Stomach (tissue), 9 donors: ENCODE data around the gene SLC31A1. TPM values are rescaled to one million over a fixed set of nuclear protein-coding genes. Genes with fewer than 3 reads are reported as not detected.

Experiments
- DNase-seq, 2 donors: peaks; one replicate each; pipeline versions ENCODE4 v3.0.0 to v3.0.0-alpha.2; 2013 to 2019
- H3K27ac ChIP-seq, 5 donors: fragments of 200-600 bp in 4 of 5; sonication (generic) in 4 of 5; one replicate each; pipeline ENCODE4 v1.5.1; 2013 to 2019; ENCODE audit warnings: mild to moderate bottlenecking in 1 of 5, moderate library complexity in 1 of 5
- H3K27me3 ChIP-seq, 3 donors: fragments of 200-600 bp; sonication (generic); one replicate each; pipeline ENCODE4 v1.5.1; 2017 to 2019; ENCODE audit warnings: mixed run types in 1 of 3
- H3K36me3 ChIP-seq, 4 donors: fragments of 200-600 bp; sonication (generic); 1 replicate in 3 of 4; 2 replicates in 1 of 4; pipeline ENCODE4 v1.5.1; 2016 to 2019
- H3K4me1 ChIP-seq, 4 donors: fragments of 200-600 bp; sonication (generic); one replicate each; pipeline ENCODE4 v1.5.1; 2016 to 2019
- H3K4me3 ChIP-seq, 4 donors: fragments of 200-600 bp; sonication (generic) in 3 of 4; one replicate each; pipeline ENCODE4 v1.5.1; 2016 to 2019; ENCODE audit warnings: mild to moderate bottlenecking in 1 of 4
- H3K9me3 ChIP-seq, 4 donors: fragments of 200-600 bp; sonication (generic); one replicate each; pipeline ENCODE4 v1.5.1; 2016 to 2019
- EP300 ChIP-seq: sonication (generic); formaldehyde crosslinking; IDR thresholded peaks from one replicate; pipeline ENCODE4 v1.6.1; 2017; ENCODE audit warnings: antibody characterized with exemption
- POLR2A ChIP-seq, 4 donors: fragments of 450-650 bp; IDR thresholded peaks; one replicate each; pipeline ENCODE4 v1.6.1; 2016; ENCODE audit warnings: antibody characterized with exemption in 4 of 4, control low read depth in 2 of 4, mild to moderate bottlenecking in 1 of 4, moderate library complexity in 1 of 4
- POLR2AphosphoS5 ChIP-seq, 3 donors: sonication (generic); formaldehyde crosslinking; IDR thresholded peaks; one replicate each; pipeline ENCODE4 v1.6.1; 2016; ENCODE audit warnings: antibody characterized with exemption in 3 of 3
- WGBS, 5 donors: extraction: QIAGEN DNeasy Blood & Tissue Kit in 3 of 5; methylation state at CpG; one replicate each; pipeline versions ENCODE4 v1.1.5 to v1.1.7; 2013 to 2018; 5-methylcytosine and 5-hydroxymethylcytosine counted together
- intact Hi-C: fragments of 100-400 bp; cut with DNase I; formaldehyde crosslinking; loops from one replicate; pipeline ENCODE4 v1.15.1; 2023; ENCODE audit warnings: low total_unique reads
- polyA plus RNA-seq, 3 donors: library from polyadenylated mRNA; stranded (reverse); fragments of 200-250 nt; gene quantifications; one replicate each; pipeline ENCODE4 v1.2.3, GENCODE V29; 2013
- total RNA-seq, 5 donors: library from RNA; depleted of rRNA; stranded (reverse); fragments of >200 nt; gene quantifications; one replicate each; pipeline versions ENCODE4 v1.1.0 to v1.2.3, GENCODE V29; 2014 to 2016
- TF ChIP-seq, protein P1 (sequence below), 7 experiments: fragments of 450-650 bp in 4 of 7; fragments of 200-600 bp in 3 of 7; sonication (generic) in 3 of 7; IDR thresholded peaks; one replicate each; pipeline ENCODE4 v1.5.1; 2016 to 2019; ENCODE audit warnings: antibody characterized with exemption in 7 of 7, control low read depth in 2 of 7, mild to moderate bottlenecking in 1 of 7
- donor health status: healthy with polysubstance abuse.
- donor health status: Bipolar disorder and iron deficiency.
- donor health status: healthy.

SLC31A1 gene
- total and polyA plus RNA-seq, 8 donors, result 4.7 to 106 (median 12.2) TPM

DNA sequence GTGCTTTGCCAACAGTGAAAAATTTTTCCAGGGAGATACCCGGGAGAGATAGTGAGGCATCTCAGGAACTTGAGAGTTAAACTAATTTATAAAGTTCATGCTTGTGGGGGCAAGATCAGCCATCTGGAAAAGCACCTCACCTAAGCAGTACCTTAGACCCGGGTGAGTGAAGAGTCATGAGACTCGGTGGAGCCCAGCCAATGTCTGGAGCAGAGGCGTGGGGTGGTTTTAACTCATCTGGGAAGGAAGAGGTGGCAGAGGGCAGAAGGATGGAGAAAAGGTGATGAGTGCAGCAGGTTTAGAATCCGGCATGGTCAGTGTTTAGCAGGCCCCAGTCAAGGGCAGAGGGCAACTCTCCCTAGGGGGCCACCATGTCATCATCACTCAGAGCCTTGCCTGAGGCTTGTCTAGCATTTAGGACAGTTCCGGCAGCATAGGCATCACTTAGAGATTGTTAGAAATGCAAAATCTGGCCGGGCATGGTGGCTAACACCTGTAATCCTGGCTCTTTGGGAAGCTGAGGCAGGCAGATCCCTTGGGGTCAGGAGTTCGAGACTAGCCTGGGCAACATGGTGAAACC lies 86.1 kb downstream of the SLC31A1 start:
- Histone ChIP-seq H3K27ac (no peak overlapping the region), H3K36me3 (no peaks in the 10 kb centered on the region), H3K27me3 (peaks cover 0 to 13% (median 0%) of the 10 kb centered on the region in 3 donors), H3K9me3 (no peaks in the 10 kb centered on the region), H3K4me3 (no peak overlapping the region), H3K4me1 (peaks cover 0 to 2% (median 0%) of the 10 kb centered on the region in 4 donors)
- WGBS, 5 donors, result 61 to 72% (median 67%) methylated on average over 6 to 8 of the region's 8 CpGs
- DNase-seq, result no peak
- TF ChIP-seq, protein P1, sequence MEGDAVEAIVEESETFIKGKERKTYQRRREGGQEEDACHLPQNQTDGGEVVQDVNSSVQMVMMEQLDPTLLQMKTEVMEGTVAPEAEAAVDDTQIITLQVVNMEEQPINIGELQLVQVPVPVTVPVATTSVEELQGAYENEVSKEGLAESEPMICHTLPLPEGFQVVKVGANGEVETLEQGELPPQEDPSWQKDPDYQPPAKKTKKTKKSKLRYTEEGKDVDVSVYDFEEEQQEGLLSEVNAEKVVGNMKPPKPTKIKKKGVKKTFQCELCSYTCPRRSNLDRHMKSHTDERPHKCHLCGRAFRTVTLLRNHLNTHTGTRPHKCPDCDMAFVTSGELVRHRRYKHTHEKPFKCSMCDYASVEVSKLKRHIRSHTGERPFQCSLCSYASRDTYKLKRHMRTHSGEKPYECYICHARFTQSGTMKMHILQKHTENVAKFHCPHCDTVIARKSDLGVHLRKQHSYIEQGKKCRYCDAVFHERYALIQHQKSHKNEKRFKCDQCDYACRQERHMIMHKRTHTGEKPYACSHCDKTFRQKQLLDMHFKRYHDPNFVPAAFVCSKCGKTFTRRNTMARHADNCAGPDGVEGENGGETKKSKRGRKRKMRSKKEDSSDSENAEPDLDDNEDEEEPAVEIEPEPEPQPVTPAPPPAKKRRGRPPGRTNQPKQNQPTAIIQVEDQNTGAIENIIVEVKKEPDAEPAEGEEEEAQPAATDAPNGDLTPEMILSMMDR (IDR thresholded peaks at IDR 0.05), result no peak
- no peak for TF ChIP-seq EP300
- no peak for TF ChIP-seq POLR2A (IDR thresholded peaks at IDR 0.05)
- TF ChIP-seq POLR2AphosphoS5 (IDR thresholded peaks at IDR 0.05), result no peak
- intact Hi-C loops, result no loop called here

DNA sequence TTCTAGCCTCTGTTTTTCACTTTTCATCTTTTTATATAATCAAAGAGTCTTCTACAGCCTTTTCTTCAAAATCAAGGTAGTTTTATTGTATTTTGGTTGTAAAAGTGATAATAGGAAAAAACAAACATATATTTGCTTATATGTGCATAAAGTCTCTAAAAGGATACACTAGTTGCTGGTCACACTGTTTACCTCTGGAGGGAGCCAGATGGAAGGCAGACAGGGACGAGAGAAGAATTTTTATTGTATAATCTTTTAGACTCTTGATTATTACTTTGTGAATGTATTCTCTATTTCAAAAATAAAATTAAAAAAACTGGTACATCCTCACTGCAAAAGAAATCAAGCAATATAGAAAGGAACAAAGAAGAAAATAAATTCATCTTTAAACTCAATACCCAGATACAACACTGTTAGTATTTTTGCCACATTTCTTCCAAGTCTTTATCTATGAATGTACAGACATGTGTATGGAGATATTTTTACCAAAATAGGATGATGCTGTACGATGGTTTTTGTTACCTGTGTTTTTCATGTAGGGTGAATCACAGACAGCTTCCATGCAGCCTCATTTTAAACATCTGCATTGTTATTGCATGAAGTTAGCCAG lies 88.0 kb downstream of the SLC31A1 start:
- H3K27me3 ChIP-seq, result peaks cover 0 to 13% (median 0%) of the 10 kb centered on the region in 3 donors
- TF ChIP-seq POLR2AphosphoS5 (IDR thresholded peaks at IDR 0.05), result no peak
- TF ChIP-seq, protein P1 (IDR thresholded peaks at IDR 0.05), result peak in 5 of 7 experiments; percentile 31 to 57 (median 43)
- peak; percentile 28 to 72 for DNase-seq
- no peaks in the 10 kb centered on the region for H3K4me1 ChIP-seq
- H3K9me3 ChIP-seq, result no peaks in the 10 kb centered on the region
- intact Hi-C loops, result no loop called here
- no peaks in the 10 kb centered on the region for H3K36me3 ChIP-seq
- no peak overlapping the region for H3K4me3 ChIP-seq
- no peak overlapping the region for H3K27ac ChIP-seq
- WGBS, 5 donors, result 5 to 13% (median 9%) methylated on average over 2 of the region's 2 CpGs

DNA sequence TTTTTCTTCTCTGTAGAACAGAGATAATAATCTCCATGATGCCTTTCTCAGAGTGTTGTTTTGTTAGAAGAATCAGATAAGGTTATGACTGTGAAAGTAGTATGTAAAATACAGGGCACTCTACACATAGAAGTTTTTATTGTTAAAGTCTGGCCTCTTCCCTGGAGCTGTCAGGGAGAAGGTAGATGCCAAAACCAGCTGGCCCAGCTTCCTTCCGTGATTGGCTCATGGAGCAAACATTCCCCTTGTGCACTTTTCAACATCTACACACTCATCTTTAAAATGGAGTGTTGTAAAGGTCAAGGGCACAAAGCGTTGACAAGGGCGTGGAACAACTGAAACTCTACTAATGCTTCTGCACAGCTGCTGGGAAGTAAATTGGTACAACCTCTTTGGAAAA lies 89.2 kb downstream of the SLC31A1 start:
- intact Hi-C loops, result no loop called here
- peaks cover 0 to 8% (median 0%) of the 10 kb centered on the region in 4 donors for H3K36me3 ChIP-seq
- H3K27me3 ChIP-seq, result peaks cover 0 to 13% (median 0%) of the 10 kb centered on the region in 3 donors
- no peak for DNase-seq
- H3K9me3 ChIP-seq, result no peaks in the 10 kb centered on the region
- no peak overlapping the region for H3K4me3 ChIP-seq
- no peak overlapping the region for H3K27ac ChIP-seq
- 34 to 65% (median 57%) methylated on average over 3 of the region's 3 CpGs for WGBS, 5 donors
- no peak for TF ChIP-seq EP300
- TF ChIP-seq POLR2AphosphoS5 (IDR thresholded peaks at IDR 0.05), result no peak
- TF ChIP-seq, protein P1 (IDR thresholded peaks at IDR 0.05), result no peak
- TF ChIP-seq POLR2A (IDR thresholded peaks at IDR 0.05), result no peak
- no peaks in the 10 kb centered on the region for H3K4me1 ChIP-seq

DNA sequence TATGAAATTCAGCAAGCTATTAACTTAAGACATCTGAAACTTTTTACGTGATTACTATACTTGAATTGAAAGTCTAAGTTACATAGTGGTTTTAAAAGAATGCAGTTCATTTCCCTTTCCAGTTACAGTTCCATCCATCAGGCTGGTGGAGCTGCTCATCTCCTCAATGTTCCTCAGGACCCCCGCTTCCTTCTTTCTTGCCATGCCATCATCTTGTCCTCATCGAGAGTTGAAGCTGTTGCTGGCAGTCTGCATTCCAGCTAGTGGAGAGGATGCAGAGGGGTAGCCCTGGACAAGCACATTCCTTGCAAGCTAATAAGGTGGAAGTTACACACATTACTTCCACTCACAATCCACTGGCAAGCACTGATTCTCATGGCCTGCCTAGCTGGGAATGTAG lies 90.6 kb downstream of the SLC31A1 start:
- H3K9me3 ChIP-seq, result no peaks in the 10 kb centered on the region
- no peak overlapping the region for H3K27ac ChIP-seq
- H3K36me3 ChIP-seq, result peaks cover 0 to 17% (median 3%) of the 10 kb centered on the region in 4 donors
- TF ChIP-seq EP300 (no peak), POLR2AphosphoS5 (IDR thresholded peaks at IDR 0.05) (no peak), POLR2A (IDR thresholded peaks at IDR 0.05) (no peak)
- TF ChIP-seq, protein P1 (IDR thresholded peaks at IDR 0.05), result no peak
- H3K4me3 ChIP-seq, result no peak overlapping the region
- no peaks in the 10 kb centered on the region for H3K4me1 ChIP-seq
- intact Hi-C loops, result no loop called here
- DNase-seq, result no peak
- WGBS, 5 donors, result 81 to 92% (median 84%) methylated on average over 3 of the region's 3 CpGs
- H3K27me3 ChIP-seq, result peaks cover 0 to 9% (median 0%) of the 10 kb centered on the region in 3 donors
